RWPE2 (cell line): Measurements from ENCODE around the gene LIFR.

Experiments used
- ATAC-seq: fragments of 200-7000 bp; cut with Tn5 transposase; 3 replicates; pipeline ENCODE4 v1.9.1; 2021; ENCODE audit warnings: low read depth
- DNase-seq: peaks from one replicate; pipeline ENCODE4 v3.0.0-alpha.2; 2020; ENCODE audit warnings: low spot score
- H3K27ac ChIP-seq: fragments of 450-650 bp; 2 replicates; pipeline ENCODE4 v1.5.1; 2017; ENCODE audit warnings: mild to moderate bottlenecking; ENCODE audit not compliant: poor library complexity, severe bottlenecking
- H3K27me3 ChIP-seq: fragments of 250-450 bp; sonication (Bioruptor Pico); 2 replicates; pipeline ENCODE4 v1.5.1; 2021; ENCODE audit warnings: mild to moderate bottlenecking, moderate library complexity; ENCODE audit not compliant: insufficient read depth, poor library complexity, severe bottlenecking
- H3K36me3 ChIP-seq: fragments of 250-450 bp; sonication (Bioruptor Pico); 2 replicates; pipeline ENCODE4 v1.5.1; 2020; ENCODE audit warnings: low read depth, mild to moderate bottlenecking, moderate library complexity
- H3K4me1 ChIP-seq: fragments of 250-450 bp; sonication (Bioruptor Pico); 2 replicates; pipeline ENCODE4 v1.5.1; 2021; ENCODE audit warnings: mild to moderate bottlenecking, moderate library complexity; ENCODE audit not compliant: insufficient read depth, poor library complexity, severe bottlenecking
- H3K4me3 ChIP-seq: fragments of 250-450 bp; sonication (Bioruptor Pico); 2 replicates; pipeline ENCODE4 v1.5.1; 2021; ENCODE audit warnings: mild to moderate bottlenecking, moderate library complexity; ENCODE audit not compliant: severe bottlenecking
- H3K9me3 ChIP-seq: fragments of 250-450 bp; sonication (Bioruptor Pico); 2 replicates; pipeline ENCODE4 v1.5.1; 2021; ENCODE audit warnings: mild to moderate bottlenecking, moderate library complexity; ENCODE audit not compliant: severe bottlenecking
- TF ChIP-seq, protein P1 (sequence below): fragments of 450-650 bp; IDR thresholded peaks from one replicate; pipeline ENCODE4 v1.5.1; 2017; ENCODE audit warnings: mild to moderate bottlenecking, moderate library complexity; ENCODE audit not compliant: poor library complexity, severe bottlenecking

The LIFR gene

GRCh38 chr5:38556599-38557307 lies at the start of gene LIFR:
Gene LIFR (minus strand): TSS chr5:38556646. CDS start chr5:38530647, 25,999 bp downstream.
- TF ChIP-seq, protein P1, sequence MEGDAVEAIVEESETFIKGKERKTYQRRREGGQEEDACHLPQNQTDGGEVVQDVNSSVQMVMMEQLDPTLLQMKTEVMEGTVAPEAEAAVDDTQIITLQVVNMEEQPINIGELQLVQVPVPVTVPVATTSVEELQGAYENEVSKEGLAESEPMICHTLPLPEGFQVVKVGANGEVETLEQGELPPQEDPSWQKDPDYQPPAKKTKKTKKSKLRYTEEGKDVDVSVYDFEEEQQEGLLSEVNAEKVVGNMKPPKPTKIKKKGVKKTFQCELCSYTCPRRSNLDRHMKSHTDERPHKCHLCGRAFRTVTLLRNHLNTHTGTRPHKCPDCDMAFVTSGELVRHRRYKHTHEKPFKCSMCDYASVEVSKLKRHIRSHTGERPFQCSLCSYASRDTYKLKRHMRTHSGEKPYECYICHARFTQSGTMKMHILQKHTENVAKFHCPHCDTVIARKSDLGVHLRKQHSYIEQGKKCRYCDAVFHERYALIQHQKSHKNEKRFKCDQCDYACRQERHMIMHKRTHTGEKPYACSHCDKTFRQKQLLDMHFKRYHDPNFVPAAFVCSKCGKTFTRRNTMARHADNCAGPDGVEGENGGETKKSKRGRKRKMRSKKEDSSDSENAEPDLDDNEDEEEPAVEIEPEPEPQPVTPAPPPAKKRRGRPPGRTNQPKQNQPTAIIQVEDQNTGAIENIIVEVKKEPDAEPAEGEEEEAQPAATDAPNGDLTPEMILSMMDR, result no peak
- H3K27ac ChIP-seq, result peak within 1 kb of the TSS; percentile 43
- ATAC-seq (peak; percentile 77), DNase-seq (peak; percentile 88)
- H3K9me3 ChIP-seq, result no peaks in the 10 kb centered on the region
- H3K27me3 ChIP-seq, result peaks cover 6% of the 10 kb centered on the region
- H3K4me3 ChIP-seq, result peak within 1 kb of the TSS; percentile 89
- peaks cover 11% of the 10 kb centered on the region for H3K4me1 ChIP-seq
- H3K36me3 ChIP-seq, result no peaks in the 10 kb centered on the region

- peaks cover 19% of the 10 kb centered on the region for H3K4me1 ChIP-seq
- no peak overlapping the region for H3K4me3 ChIP-seq
- no peaks in the 10 kb centered on the region for H3K9me3 ChIP-seq
- ATAC-seq, result no peak
- DNase-seq, result no peak
- no peaks in the 10 kb centered on the region for H3K36me3 ChIP-seq
- no peak overlapping the region for H3K27ac ChIP-seq
- TF ChIP-seq, protein P1, result no peak
- no peaks in the 10 kb centered on the region for H3K27me3 ChIP-seq
Measured at GRCh38 chr5:38605610-38606009, 49.2 kb upstream of the LIFR start.

GRCh38 chr5:38603691-38604090 lies 47.2 kb upstream of the LIFR start:
- no peak overlapping the region for H3K27ac ChIP-seq
- H3K9me3 ChIP-seq, result no peaks in the 10 kb centered on the region
- no peaks in the 10 kb centered on the region for H3K36me3 ChIP-seq
- no peak overlapping the region for H3K4me3 ChIP-seq
- DNase-seq (no peak), ATAC-seq (no peak)
- peaks cover 38% of the 10 kb centered on the region for H3K4me1 ChIP-seq
- TF ChIP-seq, protein P1, result no peak
- H3K27me3 ChIP-seq, result no peaks in the 10 kb centered on the region

- ATAC-seq (no peak), DNase-seq (no peak)
- H3K4me1 ChIP-seq, result peaks cover 37% of the 10 kb centered on the region
- H3K4me3 ChIP-seq, result no peak overlapping the region
- no peaks in the 10 kb centered on the region for H3K36me3 ChIP-seq
- H3K27me3 ChIP-seq, result no peaks in the 10 kb centered on the region
- TF ChIP-seq, protein P1, result no peak
- H3K27ac ChIP-seq, result no peak overlapping the region
- H3K9me3 ChIP-seq, result no peaks in the 10 kb centered on the region
Measured at GRCh38 chr5:38602641-38603040, 46.2 kb upstream of the LIFR start.

GRCh38 chr5:38601863-38602298 lies 45.4 kb upstream of the LIFR start:
- peaks cover 32% of the 10 kb centered on the region for H3K4me1 ChIP-seq
- TF ChIP-seq, protein P1, result no peak
- no peak overlapping the region for H3K27ac ChIP-seq
- H3K4me3 ChIP-seq, result no peak overlapping the region
- ATAC-seq (peak; percentile 69), DNase-seq (no peak)
- no peaks in the 10 kb centered on the region for H3K36me3 ChIP-seq
- H3K27me3 ChIP-seq, result no peaks in the 10 kb centered on the region
- no peaks in the 10 kb centered on the region for H3K9me3 ChIP-seq
